Caki2 (cell line): ENCODE data around the gene RALGAPA1. TPM values are rescaled to one million over a fixed set of nuclear protein-coding genes. Genes with fewer than 3 reads are reported as not detected.
"Not testable (repeated sequence)": the region's sequence is repeated elsewhere in the genome, so short reads cannot be mapped to it uniquely, and the experiment has no call there.

ENCODE experiments used
- DNase-seq: peaks from one replicate; pipeline ENCODE4 v3.0.0-alpha.2; 2015; ENCODE audit warnings: low read depth
- in situ Hi-C: cut with HindIII; loops from 2 replicates; pipeline ENCODE4 v1.10.0; 2016; ENCODE audit warnings: low sequenced_read_pairs, low pct_unique_long_range_greater_than_20kb, mixed read lengths
- total RNA-seq: library from RNA; depleted of rRNA; stranded (reverse); fragments of >200 nt; shearing (Covaris generic); gene quantifications from 2 replicates; pipeline ENCODE4 v1.2.3, GENCODE V29; 2014; ENCODE audit warnings: low replicate concordance

The RALGAPA1 gene
- total RNA-seq, 1 experiment from 2014 or later: 5.8 TPM

- in situ Hi-C loops: no loop called here
- DNase-seq: no peak
Measured at GRCh38 chr14:35825968-35826217, 16.8 kb upstream of the RALGAPA1 start.

GRCh38 chr14:35824446-35825165 is 15.5 kb upstream of the RALGAPA1 start:
- in situ Hi-C loops: not testable (repeated sequence)

DNA sequence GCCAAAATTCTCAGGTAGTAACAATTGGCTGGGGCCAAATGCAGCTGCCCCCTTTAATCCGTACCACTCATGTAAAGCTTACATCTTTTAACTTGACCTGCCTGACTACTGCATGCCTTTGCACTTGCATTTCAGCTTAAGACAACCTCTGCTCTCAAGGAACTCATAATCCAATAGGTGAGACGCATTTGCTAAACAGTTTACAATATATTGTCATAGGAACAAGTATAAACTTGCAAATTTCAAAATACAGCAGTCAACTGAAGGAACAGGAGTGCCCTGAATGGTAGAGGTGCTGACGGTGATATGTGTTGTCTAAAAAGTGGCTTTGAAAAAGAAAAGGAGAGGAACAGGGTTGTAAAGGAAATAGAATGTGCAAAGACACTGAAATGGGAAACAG is 13.4 kb upstream of the RALGAPA1 start:
- no peak for DNase-seq
- in situ Hi-C loops: no loop called here

More at GRCh38 chr14:35824446-35825165, 15.5 kb upstream of the RALGAPA1 start:
- DNase-seq: not testable (repeated sequence)

DNA sequence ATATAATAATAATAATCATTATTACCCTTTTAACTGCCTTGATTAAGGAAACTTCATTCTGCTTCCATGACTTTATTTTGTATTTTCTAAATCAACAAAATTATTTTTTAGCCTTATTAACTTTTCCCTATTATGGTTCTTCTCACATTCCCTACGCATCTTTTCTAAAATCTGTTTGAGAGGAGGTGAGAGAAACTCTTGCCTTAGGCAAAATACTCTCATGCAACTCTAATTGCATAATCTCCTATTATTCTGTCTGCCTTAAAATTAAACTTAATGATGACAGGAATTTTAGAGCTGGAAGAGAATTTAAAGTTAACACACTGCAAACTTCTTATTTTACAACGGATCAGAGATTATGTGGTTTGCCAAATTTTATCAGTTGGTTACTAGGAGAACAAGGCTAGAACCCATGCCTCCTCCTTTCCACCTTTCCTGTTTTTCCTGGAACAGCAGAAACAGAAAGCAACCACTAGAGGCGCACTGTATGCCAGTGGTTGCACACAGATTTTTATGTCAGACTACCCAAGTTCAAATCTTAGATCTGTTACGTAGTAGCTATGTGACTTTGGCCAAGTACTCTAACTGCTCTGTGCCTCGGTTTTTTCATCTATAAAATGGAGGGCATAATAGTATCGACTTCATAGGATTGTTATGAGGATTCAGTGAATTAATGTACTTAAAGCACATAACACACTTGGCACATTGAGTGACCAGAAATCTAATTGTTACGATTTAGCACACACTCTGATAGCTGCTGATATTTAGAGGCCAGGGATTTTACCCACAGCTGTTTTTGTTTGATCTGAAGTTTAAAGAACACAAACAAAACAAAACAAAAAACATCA is 12.7 kb upstream of the RALGAPA1 start:
- in situ Hi-C loops: no loop called here
- peak; percentile 17 for DNase-seq

DNA sequence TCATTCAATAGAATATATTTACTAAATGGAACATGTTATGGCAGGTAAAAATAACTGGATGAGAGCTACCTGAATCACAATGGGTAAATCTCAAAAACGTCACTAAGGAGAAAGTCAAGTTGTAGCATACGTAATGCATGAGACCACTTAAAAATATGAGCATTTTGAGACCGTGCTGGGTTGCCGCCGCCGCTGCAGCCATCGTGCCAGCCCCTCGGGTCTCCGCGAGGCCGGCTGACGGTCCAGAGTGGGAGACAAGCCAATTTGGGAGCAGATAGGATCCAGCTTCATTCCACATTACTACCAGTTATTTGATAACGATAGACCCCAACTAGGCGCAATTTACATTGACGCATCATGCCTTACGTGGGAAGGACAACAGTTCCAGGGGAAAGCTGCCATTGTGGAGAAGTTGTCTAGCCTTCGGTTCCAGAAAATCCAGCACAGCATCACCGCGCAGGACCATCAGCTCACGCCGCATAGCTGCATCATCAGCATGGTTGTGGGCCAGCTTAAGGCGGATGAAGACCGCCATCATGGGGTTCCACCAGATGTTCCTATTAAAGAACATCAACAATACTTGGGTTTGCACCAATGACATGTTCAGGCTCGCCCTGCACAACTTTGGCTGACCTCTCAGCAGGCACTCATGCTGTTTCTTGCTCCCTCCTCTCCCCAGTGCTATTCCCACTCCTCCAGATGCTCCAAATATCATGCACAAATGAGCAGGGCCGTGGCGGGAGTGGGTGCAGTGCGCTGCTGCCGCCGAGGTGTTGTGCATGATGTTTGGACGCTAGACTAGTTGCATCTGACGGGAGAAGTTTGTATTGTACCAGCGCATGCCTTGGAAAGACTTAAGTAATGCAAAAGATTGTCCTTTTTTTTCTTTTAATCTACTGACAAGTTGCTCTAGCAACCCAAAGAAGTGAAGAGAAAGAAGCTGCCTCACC is 10.8 kb upstream of the RALGAPA1 start:
- in situ Hi-C loops: no loop called here
- DNase-seq: no peak

DNA sequence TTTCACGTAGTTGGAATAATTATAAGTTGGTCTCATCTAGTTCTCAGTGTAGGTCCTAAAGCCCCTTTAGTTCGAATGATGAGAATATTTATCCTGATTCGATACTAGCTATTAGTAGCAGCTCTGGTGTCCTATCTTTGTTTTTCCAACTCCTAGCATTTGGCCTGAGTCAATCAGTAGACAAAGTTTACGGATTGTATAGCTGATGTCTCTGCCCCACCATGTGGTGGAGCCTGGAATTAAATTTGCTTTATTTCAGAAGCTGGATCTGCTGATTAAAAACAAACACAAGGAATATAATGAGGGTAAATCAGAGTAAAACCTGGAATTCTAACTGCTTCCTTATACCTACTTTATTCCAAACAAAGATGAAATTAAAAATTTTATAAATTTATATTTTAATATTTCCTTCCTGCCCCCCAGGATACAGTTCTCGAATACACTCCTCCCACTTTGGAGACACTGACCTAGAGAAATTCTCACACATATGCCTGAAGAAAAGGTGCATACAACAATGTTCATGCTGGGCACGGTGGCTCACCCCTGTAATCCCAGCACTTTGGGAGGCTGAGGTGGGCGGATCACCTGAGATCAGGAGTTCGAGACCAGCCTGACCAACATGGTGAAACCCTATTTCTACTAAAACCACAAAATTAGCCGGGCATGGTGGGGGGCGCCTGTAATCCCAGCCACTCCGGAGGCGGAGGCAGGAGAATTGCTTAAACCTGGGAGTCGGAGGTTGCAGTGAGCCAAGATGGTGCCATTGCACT is 9.4 kb upstream of the RALGAPA1 start:
- DNase-seq: peak; percentile 19
- in situ Hi-C loops: no loop called here

- in situ Hi-C loops: no loop called here
- no peak for DNase-seq
Measured at GRCh38 chr14:35814371-35815005, 5.4 kb upstream of the RALGAPA1 start.

DNA sequence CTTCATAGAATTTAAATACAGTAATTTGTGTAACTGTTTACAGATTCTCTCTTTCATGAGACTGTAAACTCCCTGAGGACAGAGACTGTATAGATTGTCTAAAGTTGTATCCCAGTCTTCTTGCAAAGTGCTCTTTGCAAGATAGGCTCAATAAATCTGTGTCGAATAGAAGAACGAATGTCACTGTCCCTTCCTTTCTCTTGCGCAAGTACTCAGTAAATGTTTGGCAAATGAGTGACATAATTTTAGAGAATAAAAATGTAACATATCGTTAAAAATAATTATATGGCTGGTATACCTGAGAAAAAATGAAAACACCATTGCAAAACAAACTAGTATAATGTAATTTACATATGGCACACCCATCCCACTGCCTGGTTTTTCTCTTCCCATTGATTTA is 1.9 kb upstream of the RALGAPA1 start:
- in situ Hi-C loops: no loop called here
- no peak for DNase-seq

DNA sequence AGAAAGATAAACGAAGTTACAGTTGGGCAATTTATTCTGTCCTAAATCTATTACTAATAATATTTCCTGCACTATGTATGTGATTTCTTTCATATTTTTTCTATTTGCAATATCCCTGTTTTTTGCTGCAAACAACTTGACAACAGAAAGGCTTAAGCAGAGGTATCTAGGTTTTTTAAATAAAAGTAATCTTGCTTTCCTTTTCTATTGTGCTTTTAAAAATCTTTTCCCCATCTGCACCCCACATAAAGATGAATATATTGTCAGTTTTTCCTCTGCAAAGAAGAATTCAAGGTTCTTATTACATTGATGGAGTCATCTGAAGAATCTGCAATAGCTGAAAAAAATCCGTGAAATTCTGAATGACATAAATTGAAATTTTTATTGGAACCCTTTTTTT is 502 bp upstream of the RALGAPA1 start:
- in situ Hi-C loops: no loop called here
- no peak for DNase-seq

DNA sequence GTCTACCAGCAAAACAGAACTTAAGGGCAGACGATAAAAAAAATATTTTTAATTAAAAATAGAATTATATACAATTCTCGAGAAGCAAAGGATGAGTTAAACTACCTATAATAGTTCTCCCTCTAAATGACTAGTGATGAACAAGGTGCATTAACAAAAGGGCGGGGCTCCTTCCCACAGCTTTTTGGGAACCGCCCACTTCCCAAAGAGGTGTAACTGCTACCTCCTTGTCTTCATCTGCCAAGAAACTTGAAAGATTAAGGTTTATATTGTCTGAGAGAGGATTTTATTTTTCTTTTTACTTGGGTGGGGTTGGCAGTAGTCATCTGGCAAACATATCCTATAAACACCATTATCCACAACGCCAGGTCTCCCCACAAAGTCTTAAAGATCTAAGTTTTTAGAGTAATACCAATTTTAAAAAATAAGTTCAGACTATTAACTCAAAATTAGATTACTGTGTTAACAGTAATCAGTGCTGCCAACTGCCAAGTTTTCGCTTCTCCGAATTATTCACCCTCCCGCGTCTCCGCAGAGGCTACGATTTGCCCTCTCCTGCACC is 938 bp downstream of the RALGAPA1 start:
- in situ Hi-C loops: no loop called here
- peak; percentile 19 for DNase-seq

GRCh38 chr14:35807131-35807961 is 1.7 kb downstream of the RALGAPA1 start:
- in situ Hi-C loops: no loop called here
- no peak for DNase-seq

DNA sequence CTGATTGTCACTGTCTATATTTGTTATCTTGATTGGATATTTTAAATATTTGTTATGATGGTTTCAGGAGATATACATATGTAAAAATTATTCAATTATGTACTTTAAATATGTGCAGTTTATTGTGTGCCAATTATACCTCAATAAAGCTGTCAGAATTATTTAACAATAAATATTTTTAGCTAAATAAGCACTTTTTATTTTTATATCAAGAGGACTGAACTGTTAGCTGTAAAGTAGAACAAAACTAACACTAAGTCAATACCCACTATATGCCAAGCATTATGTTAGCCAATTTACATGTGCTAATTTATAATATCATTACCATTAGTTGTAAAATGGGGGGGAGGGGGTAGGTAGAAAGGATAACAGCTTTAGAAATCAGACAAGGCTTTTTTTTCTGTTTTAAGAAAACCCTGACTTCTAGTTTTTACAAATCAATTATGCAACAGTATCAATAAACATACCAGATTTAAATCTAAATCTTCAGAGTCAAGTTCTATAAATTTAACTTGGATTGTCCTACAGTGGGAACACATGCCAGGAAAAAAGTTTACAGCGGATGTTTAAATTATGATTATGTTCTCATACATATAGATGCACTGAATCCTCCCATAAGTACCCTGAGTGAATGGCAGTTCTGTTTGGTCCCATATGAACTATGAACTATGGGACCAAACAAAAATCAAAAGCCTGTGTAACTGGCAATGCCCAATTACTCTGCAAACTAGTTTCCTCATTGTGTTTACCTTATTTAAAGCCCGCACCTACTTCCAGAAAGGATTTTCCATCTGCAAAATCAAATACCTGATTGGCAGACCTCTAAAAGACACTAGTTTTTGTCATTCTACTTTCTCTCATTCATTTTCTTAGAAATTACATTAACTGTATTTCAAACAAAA is 2.8 kb downstream of the RALGAPA1 start:
- in situ Hi-C loops: no loop called here
- DNase-seq: no peak

DNA sequence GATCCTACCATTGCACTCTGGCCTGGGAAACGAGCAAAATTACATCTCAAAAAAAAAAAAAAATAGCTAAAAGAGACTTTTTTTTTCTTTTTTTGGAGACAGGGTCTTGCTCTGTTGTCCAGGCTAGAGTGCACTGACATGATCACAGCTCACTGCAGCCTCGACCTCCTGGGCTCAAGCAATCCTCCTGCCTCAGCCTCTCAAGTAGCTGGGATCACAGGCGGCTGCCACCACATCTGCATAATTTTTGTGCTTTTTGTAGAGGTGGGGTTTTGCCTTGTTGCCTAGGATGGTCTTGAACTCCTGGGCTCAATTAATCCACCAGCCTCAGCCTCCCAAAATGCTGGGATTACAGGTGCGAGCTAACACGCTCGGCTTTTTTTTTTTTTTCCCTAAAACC is 11.3 kb downstream of the RALGAPA1 start:
- in situ Hi-C loops: no loop called here
- DNase-seq: no peak

DNA sequence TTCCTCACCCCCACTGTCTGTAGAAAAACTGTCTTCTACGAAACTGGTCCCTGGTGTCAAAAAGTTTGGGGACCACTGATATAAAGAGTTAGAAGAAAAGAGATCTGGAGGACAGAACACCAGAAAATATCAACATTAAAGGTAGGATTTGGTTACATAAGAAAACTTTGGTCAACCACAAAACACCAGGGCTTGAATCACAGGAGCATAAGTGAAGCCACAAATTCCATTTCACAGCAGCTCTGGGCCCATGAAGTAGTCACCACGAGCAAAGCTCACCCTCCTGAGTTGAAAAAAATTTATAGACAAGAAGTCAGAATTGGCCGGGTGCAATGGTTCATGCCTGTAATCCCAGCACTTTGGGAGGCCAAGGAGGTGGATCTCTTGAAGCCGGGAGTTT is 19.4 kb downstream of the RALGAPA1 start:
- DNase-seq: no peak
- in situ Hi-C loops: no loop called here

DNA sequence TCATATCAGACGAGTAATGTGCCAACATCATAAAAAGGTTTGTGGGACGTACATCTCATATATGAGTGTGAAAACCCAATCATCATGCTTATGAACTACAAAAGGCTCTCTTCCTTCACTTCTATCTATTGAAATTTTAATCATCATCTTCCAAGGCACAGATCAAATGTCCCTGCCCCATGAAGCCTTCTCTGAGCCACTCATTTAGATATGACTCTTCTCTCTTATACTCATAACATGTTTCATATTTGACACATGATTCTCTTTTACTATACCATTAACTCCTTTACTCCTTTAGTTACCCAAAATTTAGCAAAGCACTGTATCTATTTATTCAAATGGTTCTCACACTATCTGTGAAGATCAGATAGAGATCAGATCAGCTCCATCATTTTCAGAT is 22.2 kb downstream of the RALGAPA1 start:
- no peak for DNase-seq
- in situ Hi-C loops: no loop called here

DNA sequence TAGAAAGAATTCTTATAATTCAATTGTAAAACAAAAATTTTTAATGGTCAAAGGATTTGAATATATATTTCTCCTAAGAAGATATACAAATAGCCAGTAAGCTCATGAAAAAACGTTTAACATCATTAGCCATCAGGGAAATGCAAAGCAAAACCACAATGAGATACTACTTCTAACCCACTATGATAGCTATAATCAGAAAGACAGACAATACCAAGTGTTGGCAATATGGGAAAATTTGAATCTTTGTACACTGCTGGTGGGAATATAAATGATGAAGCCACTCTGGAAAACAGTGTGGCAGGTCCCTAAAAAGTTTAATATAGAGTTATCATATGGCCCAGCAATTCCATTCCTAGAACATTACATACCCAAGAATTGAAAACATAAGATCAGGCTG is 25.4 kb downstream of the RALGAPA1 start:
- in situ Hi-C loops: no loop called here

More for the DNA sequence above, 25.4 kb downstream of the RALGAPA1 start:
- DNase-seq: no peak
